Endometrium (tissue), 2 donors: Measurements from ENCODE around the gene APOL2.
"Not testable (repeated sequence)": the region's sequence is repeated elsewhere in the genome, so short reads cannot be mapped to it uniquely, and the experiment has no call there.

ENCODE experiments used
- FAIRE-seq: peaks from 2 replicates; lab custom pipeline; 2012; peaks lifted over from hg19 to GRCh38; lab: Jason Lieb, UNC
- donor health status: control.
- donor health status: control.

Gene APOL2

DNA sequence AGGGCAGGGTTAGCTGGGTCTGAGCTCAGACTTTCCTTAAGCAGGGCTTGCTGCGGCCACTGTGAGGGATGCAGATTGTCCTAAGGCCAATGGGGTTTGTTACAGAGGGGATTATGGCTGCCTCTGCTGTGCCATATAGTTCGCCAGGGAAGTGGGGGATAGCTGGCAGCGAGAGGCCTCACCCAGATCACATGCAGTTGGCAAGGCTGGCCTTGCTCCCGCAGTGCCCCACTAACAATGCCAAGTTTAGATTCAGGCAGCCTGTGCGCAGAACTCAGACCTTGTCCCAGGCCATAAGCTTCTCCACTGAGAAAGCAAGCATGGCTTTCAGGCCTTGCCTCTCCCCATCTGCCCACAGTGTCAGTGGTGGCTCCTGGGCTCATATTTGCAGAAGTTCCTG is 4.7 kb upstream of the APOL2 start:
- no peak for FAIRE-seq

DNA sequence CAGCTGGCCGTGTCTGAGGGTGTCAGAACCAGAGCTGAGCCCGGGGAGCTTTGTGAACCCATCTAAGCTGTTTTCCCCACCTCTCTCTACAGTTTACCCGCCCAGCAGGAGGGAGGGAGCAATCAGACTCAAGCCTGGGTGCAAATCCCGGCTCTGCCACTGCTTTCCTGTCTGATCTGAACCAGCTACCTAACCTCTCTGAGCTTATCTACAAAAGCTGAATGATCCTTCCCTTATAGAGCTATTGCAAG is 252 bp downstream of the APOL2 start:
- FAIRE-seq: no peak

DNA sequence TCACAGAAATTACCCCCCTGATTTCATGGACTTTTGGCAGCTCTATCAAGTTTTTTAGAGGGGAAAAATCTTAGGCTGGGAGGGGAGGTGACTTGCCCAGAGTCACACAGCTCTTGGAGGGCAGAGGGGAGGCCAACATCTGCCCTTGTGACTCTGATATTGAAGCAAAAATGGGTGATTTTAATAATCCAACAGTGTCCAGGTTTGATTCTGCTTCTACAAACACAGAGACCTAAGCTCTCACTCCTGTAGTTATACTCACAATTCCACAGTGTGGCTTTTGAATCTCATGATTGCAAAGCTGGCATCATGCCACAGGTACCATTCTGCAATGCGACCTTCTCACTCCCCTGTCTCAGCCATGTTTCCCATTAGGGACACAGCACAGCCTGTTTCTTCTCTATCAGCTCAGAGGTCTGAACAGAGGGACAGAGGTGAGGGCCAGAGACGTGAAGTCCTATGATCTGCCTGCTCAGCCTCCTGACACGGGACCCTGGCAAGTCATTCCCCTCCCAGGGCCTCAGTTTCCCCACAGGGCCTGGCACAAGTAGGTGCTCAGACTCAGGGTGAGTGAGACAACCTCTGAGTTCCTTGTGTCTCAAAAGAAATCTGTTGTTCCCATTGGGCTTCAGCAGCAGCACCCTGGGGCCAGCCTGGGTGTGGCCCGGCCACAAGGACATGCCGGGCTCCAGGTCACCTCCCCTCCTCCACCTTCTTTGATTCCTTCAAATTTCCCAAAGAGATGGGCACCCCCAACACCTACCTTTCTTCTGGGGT is 766 bp downstream of the APOL2 start:
- FAIRE-seq: no peak

DNA sequence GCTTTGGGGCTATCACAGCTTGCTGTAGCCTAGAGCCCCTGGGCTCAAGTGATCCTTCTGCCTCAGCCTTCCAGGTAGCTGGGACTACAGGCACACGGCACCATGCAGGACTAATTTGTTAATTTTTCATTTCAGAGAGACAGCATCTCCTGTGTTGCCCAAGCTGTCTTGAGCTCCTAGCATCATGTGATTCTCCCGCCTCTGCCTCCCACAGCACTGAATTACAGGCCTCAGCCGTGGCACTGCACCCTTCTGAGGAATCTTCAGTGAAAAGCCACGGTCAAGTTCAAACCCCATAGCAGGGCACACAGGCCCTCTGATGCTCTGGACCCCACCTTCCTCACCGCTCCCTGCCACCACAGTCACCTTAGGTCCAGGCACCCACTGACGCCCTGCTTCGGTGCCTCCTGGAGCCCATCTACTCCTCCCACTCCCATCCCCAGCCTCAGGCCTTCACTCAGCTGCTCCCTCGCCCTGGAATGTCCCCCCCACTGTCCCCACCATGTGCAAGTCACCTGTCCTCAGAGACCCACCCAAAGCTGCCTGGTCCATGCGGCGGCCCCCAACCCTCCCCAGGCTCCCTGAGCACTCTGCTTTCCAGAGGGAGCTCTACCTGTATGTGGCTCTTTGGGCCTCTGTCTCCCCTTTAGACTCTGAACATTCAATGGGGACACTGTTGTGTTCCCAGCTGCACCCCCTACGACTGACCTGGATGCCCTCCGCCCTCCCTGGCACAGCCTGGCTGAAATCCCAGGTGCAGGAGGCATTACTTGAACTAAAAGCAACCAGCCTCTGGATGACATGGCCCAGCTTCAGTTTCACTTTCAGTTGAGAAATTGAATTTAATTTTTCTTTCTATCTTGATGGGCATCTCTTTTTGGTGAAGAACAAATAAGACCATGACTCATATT is 1.6 kb downstream of the APOL2 start:
- no peak for FAIRE-seq

DNA sequence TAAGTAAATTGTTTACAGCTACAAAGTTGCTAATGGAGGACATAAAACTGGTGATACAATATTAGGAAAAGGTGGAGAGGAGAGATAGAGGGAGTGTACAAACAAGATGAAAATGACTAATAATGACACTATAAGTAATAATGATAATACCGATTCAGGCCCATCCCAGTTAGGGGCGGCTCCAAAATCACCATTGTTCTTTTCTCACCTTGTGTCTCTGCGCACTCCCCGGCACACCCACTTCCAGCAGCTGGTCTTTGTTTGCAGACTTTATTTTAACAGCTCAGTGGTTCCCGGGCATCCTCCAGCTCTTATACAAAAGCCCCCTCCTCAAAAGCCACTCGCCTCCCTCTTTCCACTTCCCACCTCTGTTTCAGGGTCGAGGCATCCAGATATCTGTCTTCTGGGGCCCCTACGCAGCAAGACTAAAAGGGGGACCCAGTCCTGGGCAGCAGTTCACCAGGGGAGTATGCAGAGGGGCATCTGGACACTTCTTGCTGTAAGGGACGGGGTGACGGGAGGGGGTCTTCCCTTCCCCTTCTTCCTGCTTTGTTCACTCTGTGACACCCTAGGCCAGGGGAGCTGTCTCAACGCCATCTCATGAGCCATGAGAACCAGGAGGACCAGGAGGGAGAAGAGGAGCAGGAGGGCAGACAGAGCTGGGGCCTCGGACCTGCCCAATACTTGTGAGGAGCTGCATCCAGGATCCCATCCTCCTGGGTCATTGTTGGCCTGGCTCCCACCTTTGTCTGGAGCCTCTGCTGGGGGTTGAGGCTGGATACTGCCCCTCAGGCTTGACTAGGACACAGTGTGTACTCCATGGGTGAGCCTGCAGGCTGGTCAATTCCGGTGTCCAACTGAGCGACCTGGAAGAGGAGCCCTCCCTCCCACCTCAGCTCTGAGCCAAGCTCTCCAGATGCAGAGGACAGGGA is 2.7 kb downstream of the APOL2 start:
- no peak for FAIRE-seq

DNA sequence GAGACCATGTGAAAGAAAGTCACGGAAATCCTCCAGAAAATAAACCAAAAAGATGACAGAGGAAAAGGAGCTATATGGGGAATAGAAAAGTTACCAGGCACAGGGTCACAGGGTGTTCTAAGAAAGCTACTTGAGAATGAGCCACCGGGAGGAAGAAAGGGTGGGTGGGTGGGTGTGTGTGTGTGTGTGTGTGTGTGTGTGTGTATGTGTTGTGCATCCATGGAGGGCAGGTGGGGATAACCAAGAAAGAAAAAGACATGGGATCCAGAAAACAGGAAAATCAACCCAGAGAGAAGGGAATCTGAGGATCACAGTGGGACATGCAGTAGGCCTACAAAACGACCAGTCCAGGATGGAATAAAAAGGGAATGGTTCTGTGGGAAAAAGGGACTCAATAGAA is 3.7 kb downstream of the APOL2 start:
- no peak for FAIRE-seq

DNA sequence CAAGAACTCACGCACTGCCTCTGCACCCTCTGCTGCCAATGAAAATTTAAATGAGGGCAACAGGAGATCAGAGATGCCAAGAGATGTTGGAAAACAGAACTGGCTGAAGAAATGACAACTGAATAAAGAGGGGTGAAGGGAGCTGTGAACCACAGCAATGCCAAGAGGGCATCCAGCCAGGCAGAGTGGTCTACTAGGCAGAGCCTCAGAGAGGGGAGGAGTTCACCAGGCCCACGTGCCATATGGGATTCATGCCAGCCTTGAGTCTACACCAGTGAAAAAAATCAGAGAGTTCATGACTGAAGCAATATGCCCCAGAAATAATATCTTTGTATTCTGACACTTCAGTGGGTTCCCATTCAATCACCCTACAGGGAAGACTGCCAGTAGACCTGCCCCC is 4.4 kb downstream of the APOL2 start:
- FAIRE-seq: no peak

DNA sequence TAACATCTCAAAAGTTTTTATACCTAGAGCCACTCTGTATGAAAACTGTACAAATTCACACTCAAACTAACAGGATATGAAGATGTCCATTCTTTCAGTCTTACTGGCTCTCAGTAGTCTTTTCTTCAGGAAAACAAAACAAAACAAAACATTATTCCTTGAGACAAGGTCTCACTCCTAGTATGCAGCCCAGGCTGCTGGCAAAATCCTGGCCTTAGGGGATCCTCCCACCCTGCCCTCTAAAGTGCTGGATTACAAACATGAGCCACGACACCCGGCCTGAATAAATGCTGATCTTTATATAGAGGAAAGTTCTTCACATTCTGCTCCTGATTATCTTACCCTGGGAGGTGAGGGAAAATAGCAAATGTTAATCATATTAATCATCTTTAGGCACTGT is 5.1 kb downstream of the APOL2 start:
- FAIRE-seq: no peak

DNA sequence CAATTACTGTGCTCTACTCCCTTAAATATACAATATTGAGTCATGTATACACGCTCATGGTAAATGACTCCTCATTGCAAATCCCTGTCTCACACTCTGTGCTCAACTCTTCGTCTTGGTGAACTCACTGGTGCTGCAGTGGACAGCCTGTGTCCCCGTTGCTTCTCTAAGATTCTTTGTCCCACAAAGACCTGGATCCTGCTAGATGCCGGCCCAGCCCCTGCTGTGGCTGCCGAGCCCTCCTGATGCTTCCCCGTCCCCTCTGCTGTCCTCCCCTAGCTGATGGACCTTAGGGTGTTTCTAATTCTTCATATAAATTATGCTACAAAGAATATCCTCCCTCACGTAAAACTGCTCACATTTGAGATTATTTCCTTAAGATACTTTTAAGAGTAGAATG is 5.5 kb downstream of the APOL2 start:
- FAIRE-seq: no peak

DNA sequence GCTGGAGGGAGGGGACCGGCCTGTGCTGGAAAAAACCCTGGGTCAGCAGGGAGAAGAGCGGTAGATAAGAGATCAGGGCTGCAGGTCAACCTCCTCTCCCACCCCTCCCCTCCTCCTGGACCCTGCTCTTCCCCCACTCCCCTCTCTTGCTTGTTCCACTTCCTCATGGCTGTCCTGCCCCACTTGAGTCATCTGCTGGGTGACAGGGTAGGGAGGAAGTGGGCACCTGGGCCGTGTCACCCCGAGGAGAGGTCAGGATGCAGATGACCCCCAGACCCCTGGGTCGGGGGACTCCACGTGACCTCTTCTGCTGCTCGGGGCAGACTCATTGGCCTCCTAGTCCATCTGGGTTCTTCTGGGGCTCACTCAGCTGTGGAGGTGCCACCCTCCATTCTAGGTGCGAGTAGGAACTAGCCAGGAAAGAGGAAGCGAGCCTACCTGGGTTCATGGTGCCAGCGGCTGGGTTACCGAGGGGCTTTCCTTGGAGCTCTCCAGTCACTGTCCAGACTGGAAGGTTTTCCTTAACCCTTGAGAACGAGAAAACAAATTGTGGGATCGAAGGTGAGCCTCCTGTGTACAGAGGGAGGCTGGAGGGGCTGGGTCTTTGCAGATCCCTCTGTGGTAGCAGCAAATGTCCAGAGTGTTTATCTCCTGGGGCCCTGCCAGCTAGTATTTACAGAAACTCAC is 6.5 kb downstream of the APOL2 start:
- FAIRE-seq: no peak

DNA sequence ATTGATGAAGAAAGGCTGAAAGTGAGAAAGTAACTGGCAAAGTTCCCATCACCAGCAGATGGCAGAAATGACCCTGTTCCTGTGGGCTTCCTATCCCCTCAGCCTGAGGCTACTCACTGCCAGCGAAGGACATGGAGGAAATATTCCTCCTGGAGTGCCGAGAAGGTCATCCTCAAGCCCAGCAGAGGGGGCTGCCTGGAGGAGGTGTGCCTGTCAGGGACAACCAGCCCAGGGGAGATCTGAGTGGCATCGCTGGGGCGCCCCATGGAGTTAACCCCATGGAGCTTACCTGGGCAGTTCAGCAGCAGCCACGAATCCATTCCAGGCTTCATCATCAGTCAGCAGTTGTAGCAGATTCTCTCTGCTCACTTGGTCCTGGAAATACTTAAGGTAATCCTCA is 8.3 kb downstream of the APOL2 start:
- FAIRE-seq: not testable (repeated sequence)

DNA sequence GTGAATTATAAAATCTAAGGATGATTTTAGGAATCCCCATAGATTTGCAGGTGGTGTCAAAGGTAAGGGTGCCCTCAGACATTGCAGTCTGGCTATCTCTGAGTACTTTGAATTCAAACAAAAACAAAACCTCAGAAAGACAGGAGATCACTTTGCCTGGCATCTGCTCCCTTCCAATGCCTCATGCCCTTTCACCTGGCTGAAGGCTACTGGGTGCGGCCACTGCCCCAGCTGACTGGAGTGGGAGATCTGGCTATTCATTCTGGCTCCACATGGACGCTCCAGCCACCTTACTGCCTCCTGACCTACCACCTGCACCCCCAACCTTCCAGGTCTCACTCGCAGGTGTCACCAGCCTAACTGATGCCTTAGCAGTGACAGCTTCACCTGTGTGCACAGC is 9.7 kb downstream of the APOL2 start:
- not testable (repeated sequence) for FAIRE-seq

DNA sequence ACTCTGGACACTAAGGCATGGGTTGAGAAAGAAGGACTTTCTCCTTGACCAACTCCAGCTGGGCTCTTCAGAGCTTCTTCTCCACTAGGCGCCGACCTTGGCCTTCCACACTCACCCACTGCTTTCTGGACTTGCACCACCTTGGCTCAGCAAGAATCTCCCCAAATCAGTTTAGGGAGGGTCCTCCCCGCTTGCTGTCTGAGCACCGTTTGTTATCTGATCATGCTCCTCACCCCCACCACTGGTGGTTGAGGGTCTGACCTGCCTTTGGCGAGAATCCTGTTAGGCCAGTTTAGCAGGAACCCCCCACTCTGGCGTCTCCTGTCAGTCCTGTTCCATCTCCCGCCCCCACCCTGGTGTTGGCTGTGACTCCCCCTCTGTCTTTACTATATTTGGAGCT is 10.4 kb downstream of the APOL2 start:
- no peak for FAIRE-seq

DNA sequence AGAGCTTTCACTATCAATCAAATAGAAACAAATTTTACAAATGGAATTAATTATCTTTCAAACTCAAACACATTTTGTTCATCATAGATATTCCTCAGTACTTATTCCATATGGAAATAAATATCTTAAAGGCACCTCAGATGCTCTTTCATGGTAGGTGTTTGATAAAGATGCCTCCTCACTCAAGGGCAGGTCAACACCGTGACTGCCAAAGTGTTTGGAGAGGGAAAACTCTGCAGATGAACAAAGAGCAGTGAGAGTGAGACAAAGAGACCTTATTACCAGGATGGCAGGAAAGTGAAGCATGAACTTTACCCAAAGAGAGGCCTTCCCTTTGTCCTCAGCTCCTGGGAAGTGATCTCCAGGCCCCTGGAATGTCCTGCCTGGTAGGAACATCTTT is 11.0 kb downstream of the APOL2 start:
- not testable (repeated sequence) for FAIRE-seq

DNA sequence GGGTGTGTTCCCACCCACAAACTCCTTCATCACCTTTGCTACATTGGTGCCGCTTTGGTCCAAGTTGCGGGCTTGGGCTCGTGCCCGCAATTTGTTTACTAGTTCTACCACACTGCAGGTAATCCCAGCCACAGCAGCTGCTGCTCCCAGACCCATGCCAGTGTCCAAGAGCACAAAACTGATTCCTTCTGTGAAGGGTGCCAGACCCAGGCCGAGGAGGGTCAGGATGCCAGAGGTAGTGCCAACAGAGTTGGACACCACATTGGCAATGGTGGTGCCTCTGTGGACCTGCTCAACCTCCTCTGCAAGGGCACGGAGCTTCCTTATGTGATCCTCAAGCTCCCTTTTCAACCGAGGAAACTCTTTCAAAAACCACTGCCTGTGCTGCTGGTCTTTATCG is 11.5 kb downstream of the APOL2 start:
- no peak for FAIRE-seq

DNA sequence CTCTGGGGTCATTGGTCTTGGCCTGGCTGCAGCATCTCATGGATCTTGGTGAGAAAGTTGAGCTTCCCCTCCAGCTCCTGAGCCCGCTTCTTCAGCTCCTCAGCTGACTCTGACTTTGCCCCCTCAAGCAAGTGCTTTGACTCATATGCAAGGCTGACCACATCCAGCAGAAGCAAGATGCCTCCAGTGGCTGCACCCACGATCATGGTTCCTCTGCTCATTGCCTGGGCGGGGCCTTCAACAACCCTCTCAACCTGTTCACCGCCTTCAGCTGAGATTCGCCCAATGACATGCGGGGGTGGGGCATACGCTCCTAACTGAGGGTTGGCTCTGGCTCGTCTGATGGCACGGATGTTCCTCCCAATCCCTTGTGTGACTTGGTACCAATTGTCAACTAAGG is 11.9 kb downstream of the APOL2 start:
- FAIRE-seq: no peak

DNA sequence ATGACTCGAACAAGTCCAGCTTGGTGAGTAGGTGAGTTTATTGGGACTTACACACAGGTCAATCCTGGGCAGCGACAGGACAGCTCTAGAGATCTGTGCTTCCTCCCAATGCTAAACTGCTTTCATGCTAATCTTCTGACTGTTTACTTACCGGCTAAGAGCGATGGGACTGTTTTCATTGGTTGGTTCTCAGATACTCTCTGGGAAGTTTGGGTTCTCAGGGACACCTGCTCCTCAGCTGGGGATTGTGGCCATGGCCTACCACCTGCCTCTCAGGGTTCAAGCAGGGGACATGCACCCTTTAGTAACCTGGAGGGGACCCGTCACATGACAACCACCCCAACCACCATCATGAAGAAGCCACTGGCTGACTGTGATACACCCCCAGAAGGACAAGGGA is 13.1 kb downstream of the APOL2 start:
- FAIRE-seq: no peak

DNA sequence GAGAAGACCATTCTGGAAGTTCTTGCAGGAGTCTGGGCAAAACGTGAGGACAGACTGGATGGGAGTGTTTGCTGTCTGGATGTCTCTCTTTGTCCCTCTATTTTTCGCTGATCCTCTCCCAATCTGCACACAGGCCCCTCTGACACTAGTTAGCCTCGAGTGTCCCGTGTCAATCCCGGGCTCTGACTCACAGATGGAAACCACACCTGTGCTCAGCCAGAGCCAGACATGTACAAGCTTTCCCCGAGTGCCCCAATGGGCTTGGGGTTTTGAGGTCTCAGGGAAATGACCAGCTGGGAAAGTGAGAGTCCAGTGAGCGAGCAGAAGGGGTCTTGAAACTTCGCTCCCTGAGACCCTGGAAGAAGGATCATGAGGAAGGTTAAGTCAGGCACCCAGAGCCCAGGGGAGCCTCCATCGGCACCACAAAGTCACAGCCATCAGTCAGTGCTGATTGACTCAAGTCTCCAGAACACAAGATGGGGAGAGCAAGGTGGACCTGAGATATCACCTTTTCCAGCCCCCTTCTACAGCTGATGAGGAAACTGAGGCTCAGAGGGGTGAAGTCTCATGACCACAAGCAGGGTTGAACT is 13.9 kb downstream of the APOL2 start:
- FAIRE-seq: no peak

DNA sequence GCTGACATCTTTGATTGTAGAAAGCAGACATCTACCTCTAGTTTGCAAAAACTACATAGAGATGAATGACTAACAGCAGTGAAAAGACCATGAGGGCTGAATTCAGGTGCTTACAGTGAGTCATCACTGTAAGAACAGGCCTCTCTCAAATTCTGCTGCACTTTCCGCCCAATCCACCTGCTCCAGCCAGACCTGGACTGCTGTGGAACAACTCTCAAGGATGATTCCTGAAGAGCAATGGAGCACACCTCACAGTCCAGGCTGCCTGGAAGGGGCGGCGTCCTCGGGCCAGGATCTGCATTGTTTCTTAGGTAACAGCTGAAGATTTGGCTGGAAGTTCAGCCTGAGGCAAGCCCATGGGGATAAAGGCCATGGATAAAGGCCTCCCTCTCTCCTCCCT is 15.1 kb downstream of the APOL2 start:
- FAIRE-seq: no peak

DNA sequence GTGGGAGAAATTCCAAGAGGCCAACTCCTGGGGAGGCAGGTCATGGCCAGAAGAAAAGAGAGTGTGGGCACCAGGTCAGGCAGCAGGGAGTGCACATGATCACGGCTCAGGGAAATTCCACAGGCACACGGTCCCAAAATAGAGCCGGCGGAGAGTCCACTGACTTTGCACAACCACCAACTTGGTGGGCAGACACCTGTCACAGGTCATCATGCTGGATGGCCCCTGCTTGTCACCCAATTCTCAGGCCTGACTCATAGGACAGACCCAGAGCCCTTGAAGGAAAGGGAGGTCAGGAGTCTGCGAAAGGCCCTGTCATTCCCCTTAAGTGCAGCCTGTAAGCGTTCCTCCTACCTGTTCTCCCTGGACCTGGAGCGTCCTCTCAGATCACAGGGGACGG is 15.8 kb downstream of the APOL2 start:
- no peak for FAIRE-seq

DNA sequence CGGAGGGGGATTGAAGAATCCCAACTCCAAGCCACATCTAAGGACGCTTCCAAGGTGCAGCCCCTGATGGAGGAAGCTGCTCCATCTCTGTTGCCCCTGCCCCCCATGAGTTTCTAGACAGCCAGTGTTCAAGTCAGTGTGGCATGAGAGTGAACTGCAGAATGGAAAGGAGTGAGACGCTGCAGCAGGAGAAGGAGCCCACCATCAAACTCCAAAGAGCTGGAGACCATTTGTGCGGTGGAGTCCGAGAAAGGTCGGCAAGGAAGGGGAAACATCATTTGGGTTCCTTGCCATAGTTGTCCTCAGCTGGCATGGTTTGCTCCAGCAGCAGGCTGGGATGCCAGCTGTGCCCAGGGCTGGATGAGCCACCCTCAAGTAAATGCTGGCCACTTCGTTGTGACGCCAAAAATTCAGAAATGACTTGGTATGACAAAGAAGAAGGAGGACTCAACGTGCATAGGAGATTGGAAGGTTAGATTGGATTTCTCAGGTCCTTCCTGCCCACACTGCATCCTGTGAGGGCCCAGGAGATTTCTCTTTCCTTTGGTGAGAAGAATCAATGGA is 16.4 kb downstream of the APOL2 start:
- FAIRE-seq: no peak
